GM13976 (cell line): ENCODE results near the gene COMP.

Experiments
- DNase-seq: peaks from one replicate; pipeline ENCODE4 v3.0.0; 2012; ENCODE audit warnings: low spot score
- CTCF ChIP-seq: IDR thresholded peaks from 2 replicates; pipeline ENCODE4 v1.5.1; 2012; ENCODE audit warnings: borderline replicate concordance, mild to moderate bottlenecking; ENCODE audit not compliant: insufficient read depth; ENCODE audit errors: extremely low read depth, missing control alignments, control extremely low read depth
- in situ Hi-C: fragments of 300-500 bp; cut with MboI; formaldehyde crosslinking; loops from one replicate; pipeline ENCODE4 v1.12.0; 2022; ENCODE audit warnings: low sequenced_read_pairs, mixed read lengths, inconsistent platforms; ENCODE audit not compliant: unreplicated experiment

COMP gene

GRCh38 chr19:18790566-18791314, at the start of gene COMP:
COMP (minus strand) TSS chr19:18791305; CDS start chr19:18791269, 36 bp downstream.
- in situ Hi-C loops, result no loop called here
- no peak for TF ChIP-seq CTCF
- no peak for DNase-seq

DNA sequence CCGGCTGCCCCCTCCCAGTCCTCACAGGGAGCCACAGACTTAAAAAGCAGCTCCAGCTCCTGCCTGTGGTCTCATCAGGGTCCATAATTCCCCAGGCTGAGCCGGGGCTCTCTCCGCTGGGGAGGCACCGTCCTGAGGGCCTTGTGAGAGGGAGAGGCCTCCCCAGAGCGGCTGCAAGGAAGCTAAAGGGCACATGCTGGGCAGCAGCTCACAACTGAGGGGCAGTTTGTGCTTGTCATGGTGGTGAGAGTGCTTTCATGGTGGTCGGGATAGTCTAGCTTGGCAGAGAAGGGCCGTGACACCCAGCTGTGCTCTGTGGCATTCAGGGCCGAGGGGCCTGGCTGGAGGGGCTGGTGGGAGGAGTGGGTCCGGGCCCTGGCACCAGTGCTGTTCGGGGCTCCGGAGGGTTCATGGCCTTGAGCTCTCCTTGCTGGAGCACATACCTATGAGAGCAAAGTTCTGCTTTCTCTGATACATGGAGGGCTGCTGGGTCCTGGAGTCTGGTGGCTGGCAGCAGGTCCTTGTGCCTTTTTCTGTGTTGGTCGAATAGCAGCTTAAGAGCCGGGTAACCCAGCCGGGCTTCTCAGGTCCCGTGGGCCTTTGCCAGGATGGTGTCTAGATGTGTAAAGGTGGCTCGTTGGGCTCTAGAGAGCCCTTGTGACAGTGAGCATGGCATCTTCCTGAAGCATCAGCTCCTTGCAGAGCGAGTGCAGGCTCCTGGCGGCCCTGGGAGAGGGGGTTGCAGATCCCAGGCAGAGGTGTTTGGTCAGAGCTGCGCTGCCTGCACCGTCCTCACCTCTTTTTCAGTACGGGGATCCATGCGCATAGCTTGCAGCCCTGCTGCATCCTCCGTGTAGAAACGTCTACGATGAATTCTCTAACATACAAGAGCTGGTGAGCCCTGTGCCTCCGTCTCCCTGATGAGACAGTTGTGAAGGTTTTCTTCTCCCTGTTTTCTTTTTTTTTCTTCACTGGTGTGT, 49.5 kb upstream of the COMP start:
- no peak for TF ChIP-seq CTCF
- in situ Hi-C loops, result no loop called here
- DNase-seq, result no peak

DNA sequence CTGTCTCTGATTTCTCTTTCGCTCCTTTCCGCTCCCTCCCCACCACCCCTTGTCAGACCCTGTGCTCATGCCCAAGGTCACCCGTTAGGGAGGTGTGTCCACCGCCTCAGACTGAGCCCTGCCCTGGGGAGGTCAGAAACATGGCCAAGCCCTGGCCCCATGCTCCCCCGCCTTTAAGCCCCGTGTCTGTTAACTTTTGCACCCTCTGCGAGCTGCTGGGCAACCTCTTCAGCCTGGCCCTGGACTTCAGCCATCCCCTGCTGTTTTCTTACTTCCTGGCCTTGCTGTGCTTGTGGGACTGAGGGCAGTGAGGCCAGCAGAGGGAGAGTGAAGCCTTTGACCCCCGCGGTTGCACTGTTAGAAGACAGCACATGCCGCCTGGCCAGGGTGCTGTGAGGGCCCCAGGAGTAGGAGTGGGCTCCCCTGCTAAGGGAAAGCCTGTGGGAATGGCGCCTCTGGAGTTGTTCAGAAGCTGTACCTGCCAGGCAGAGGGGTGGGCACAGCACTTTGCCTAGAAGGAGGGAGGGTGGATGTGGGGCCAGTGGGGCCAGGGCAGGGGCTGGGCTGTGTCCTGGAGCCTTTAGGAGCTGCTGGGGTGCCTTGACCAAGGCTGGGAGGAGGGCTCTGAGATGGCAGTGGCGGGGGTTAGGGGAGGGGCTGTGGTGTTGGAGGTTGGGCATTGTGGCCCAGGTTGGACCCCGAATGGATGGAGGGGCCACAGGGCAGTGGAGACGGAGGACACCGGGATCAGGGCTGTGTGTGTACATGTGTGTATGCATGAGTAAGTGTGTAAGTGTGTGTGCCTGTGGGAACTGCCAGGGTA, 48.6 kb upstream of the COMP start:
- no peak for DNase-seq
- no peak for TF ChIP-seq CTCF
- in situ Hi-C loops, result no loop called here

DNA sequence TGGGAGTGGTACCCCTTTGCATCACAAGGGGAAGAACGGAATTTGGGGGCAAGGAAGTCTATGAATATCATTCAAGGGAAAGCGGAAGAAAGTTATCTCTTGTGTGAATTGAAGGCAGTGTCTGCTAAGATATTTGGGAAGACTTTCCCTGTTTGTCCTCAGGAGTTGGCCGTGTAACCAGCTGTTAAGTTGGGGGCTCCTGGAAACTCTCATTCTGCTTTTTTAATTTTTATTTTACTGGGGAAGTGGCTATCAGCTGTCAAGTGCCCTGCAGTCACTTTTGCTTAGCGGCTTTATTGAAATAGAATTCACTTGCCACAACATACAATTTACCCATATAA, 43.5 kb upstream of the COMP start:
- in situ Hi-C loops, result no loop called here
- DNase-seq, result no peak
- TF ChIP-seq CTCF, result no peak

DNA sequence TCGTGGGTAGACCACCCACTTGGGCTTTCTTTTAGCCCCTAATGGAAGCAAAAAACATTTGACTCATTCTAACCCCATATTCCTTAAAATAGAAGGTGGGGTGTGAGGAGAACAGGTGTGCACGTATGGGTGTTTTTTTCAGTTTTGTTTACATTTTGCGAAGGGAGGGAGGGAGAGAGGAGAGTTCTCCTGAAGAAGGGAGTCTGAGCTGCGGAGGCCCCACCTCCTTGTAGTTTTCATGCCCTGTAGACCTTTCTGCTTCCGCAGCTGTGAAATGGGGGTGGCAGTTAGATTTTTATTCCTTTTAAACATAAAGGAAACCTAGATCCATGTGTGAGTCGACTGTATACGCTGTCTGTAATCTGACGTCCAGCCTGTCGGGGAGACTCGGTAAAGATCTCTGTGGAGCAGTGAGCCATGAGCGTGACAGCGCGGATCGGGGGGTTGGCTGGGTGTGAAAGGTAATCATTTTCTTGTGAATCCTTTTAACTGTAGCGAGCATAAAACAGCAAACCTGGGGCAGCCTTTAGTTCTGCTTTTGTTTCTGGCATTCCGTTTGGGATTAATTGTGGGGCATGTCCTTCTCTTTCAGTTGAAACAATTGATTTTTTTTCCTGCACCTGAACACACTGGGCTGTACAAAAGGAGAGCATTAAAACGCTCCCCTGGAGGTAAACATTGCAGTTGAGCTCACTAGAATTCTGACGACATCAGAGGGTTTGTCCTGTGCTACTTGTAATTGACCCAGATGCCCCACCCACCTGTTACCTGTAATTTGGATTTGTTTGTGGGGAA, 42.9 kb upstream of the COMP start:
- in situ Hi-C loops, result no loop called here
- DNase-seq, result peak; percentile 21
- TF ChIP-seq CTCF, result no peak
